Endothelial cell (in vitro differentiated cells): ENCODE results near the gene TMPRSS13. TPM values are rescaled to one million over a fixed set of nuclear protein-coding genes. Genes with fewer than 3 reads are reported as not detected.

Experiments
- DNase-seq: peaks from one replicate; pipeline ENCODE4 v3.0.0; 2021; ENCODE audit warnings: low spot score
- H3K27ac Mint-ChIP-seq: one replicate; pipeline ENCODE4 v1.8.0; 2021; ENCODE audit warnings: mixed read lengths, inconsistent platforms; ENCODE audit not compliant: unreplicated experiment
- H3K27me3 Mint-ChIP-seq: one replicate; pipeline ENCODE4 v1.8.0; 2021; ENCODE audit warnings: mild to moderate bottlenecking, moderate library complexity, mixed read lengths, inconsistent platforms; ENCODE audit not compliant: unreplicated experiment
- H3K36me3 Mint-ChIP-seq: one replicate; pipeline ENCODE4 v1.8.0; 2021; ENCODE audit warnings: mild to moderate bottlenecking, low read depth, mixed read lengths, inconsistent platforms; ENCODE audit not compliant: unreplicated experiment
- H3K4me1 Mint-ChIP-seq: one replicate; pipeline ENCODE4 v1.8.0; 2021; ENCODE audit warnings: mild to moderate bottlenecking, mixed read lengths, inconsistent platforms; ENCODE audit not compliant: unreplicated experiment
- H3K4me3 Mint-ChIP-seq: one replicate; pipeline ENCODE4 v1.8.0; 2021; ENCODE audit warnings: mild to moderate bottlenecking, mixed read lengths, inconsistent platforms; ENCODE audit not compliant: unreplicated experiment
- H3K9me3 Mint-ChIP-seq: one replicate; pipeline ENCODE4 v1.8.0; 2021; ENCODE audit warnings: mixed read lengths, inconsistent platforms; ENCODE audit not compliant: unreplicated experiment
- total RNA-seq: library from RNA; stranded (reverse); fragmentation: NEBNext Ultra II Directional; extraction: Animal tissue kit (Norgen Biotek cat#: 25700); gene quantifications from one replicate; pipeline ENCODE4 v1.2.1, GENCODE V29; 2021; ENCODE audit not compliant: unreplicated experiment
- TF ChIP-seq, protein P1 (sequence below): fragments of 200-600 bp; sonication (generic); IDR thresholded peaks from one replicate; pipeline ENCODE4 v1.5.0; 2021; ENCODE audit warnings: antibody characterized with exemption; ENCODE audit not compliant: unreplicated experiment

Gene TMPRSS13
- total RNA-seq, 1 donor from 2014 or later, result 1.8 TPM

DNA sequence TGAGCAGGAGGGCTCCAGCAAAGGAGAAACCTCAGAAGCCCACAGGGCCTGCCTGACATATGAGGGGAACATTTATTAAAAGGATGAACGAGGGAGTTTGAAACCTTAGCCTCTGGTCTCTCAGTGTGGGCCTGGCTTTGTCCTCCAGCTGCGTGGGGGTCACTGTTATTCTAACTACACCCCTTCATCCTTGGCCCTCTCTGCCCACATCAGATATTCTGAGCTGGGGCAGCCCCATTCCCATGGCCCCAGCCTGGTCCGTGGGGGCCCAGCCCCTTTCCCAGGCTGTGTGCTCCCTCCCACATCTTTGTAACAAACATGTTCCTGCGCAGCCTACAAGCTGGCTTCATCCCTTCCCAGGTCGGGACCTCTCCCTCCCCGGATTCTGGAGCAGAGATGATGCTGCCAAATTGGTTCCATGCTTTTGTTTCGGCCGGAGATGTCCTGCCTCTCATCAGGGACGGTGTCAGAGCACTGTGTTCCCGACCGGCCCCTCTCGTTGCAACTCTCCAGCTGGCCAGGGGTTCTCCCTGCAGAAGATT, 56.7 kb downstream of the TMPRSS13 start:
- H3K4me1 Mint-ChIP-seq, result peaks cover 28% of the 10 kb centered on the region
- no peaks in the 10 kb centered on the region for H3K36me3 Mint-ChIP-seq
- H3K9me3 Mint-ChIP-seq, result no peaks in the 10 kb centered on the region
- no peak overlapping the region for H3K4me3 Mint-ChIP-seq
- peaks cover 15% of the 10 kb centered on the region for H3K27me3 Mint-ChIP-seq
- TF ChIP-seq, protein P1, sequence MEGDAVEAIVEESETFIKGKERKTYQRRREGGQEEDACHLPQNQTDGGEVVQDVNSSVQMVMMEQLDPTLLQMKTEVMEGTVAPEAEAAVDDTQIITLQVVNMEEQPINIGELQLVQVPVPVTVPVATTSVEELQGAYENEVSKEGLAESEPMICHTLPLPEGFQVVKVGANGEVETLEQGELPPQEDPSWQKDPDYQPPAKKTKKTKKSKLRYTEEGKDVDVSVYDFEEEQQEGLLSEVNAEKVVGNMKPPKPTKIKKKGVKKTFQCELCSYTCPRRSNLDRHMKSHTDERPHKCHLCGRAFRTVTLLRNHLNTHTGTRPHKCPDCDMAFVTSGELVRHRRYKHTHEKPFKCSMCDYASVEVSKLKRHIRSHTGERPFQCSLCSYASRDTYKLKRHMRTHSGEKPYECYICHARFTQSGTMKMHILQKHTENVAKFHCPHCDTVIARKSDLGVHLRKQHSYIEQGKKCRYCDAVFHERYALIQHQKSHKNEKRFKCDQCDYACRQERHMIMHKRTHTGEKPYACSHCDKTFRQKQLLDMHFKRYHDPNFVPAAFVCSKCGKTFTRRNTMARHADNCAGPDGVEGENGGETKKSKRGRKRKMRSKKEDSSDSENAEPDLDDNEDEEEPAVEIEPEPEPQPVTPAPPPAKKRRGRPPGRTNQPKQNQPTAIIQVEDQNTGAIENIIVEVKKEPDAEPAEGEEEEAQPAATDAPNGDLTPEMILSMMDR, result no peak
- H3K27ac Mint-ChIP-seq, result no peak overlapping the region
- no peak for DNase-seq

DNA sequence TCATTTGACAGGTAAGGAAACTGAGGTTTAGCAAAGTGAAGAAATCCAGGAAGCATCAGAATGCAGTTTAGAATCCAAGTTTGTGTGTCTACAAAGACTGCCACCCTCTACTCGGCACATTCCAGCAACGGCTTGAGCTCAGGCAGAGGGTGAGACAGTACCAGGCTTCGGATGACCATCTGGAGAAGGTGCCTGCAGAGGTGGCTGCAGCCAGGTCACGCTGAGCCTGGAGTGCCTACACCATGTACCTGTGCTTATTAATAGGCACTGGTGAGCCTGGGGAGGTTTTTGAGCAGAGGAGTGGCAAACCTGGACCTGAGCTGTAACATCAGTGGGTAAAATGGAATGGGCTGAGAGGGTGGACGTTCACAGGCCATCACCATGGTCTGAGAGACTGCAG, 57.4 kb downstream of the TMPRSS13 start:
- Mint-ChIP-seq H3K36me3 (no peaks in the 10 kb centered on the region), H3K27ac (no peak overlapping the region), H3K27me3 (peaks cover 13% of the 10 kb centered on the region), H3K4me3 (no peak overlapping the region), H3K4me1 (peaks cover 21% of the 10 kb centered on the region), H3K9me3 (no peaks in the 10 kb centered on the region)
- no peak for DNase-seq
- TF ChIP-seq, protein P1, result no peak

DNA sequence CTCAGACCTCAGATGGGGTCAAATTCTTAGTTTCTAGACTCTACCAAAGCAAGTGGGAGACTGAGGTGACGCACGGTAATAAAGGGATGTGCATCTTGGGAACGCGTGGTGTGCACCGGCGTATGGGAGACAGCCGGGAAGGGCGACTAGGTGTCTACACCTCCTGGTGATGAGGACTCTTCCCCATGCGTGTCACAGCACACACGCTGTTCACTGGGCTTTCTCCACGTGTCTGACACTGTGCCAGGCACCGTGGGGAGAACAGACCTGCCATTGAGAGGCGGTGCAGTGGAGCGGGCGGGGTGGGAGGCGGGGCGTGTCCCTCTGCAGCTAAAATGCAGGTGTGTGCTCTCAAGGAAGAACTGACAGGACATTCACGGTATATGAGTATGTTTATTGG, 58.0 kb downstream of the TMPRSS13 start:
- Mint-ChIP-seq H3K4me1 (peaks cover 18% of the 10 kb centered on the region), H3K27ac (no peak overlapping the region), H3K9me3 (no peaks in the 10 kb centered on the region), H3K27me3 (peaks cover 10% of the 10 kb centered on the region), H3K36me3 (no peaks in the 10 kb centered on the region), H3K4me3 (no peak overlapping the region)
- TF ChIP-seq, protein P1, result no peak
- no peak for DNase-seq

DNA sequence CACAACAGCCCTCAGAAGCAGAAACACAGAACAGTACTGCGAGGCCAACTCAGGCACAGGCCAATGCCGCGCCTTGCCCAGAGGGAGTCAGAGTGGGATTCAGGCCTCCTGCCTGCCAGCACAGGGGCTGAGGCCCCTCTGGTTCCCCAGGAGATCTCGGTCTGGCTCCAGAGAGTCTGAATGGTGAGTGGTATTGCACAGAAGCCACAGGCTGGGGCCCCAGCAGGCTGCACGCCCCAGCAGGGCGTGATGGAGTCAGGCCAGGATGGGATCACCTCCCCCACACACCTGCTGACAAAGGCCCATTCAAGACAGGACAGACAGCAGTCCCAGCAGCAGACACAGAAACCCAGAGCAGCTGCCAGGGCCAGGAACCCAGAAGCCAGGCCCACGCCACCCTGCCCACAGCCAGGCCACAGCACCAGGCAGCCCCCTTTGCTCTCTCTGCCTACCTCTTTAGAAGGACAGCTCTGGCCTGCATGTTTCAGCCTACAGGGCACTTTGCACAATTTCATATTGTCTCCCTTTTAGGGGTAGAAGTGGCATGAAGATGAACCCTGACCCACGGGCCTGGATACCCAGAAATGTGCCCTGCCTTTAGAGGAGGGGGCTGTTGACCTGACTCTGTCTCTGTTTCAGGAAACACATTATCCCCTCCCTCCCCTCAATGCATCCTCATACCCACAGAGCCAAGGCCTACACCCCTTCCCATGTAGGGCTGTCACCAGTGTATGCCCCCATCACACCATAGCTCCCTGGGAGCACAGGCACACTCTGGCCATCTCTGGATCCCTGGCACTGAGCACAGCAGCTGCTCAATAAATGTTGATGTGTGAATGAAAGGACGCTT, 58.9 kb downstream of the TMPRSS13 start:
- no peak overlapping the region for H3K4me3 Mint-ChIP-seq
- DNase-seq, result no peak
- H3K27ac Mint-ChIP-seq, result no peak overlapping the region
- H3K9me3 Mint-ChIP-seq, result no peaks in the 10 kb centered on the region
- TF ChIP-seq, protein P1, result no peak
- no peaks in the 10 kb centered on the region for H3K36me3 Mint-ChIP-seq
- H3K4me1 Mint-ChIP-seq, result peaks cover 12% of the 10 kb centered on the region
- peaks cover 8% of the 10 kb centered on the region for H3K27me3 Mint-ChIP-seq

DNA sequence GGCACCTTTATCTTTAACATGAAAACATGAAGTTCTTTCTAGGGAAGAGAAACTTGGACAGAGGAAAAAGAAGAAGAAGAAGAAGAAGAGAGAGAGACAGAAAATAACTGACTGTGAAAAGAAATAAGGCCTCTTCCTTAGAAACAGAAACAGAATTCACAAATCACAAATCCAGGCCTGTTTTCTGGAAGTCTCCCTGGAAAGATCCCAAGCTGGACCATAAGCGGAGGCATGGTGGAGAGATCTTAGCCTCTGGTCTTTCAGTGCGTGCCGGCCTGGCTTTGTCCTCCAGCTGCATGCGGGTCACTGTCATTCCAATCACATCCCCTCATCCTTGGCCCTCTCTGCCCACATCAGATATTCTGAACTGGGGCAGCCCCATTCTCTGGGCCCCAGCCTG, 59.6 kb downstream of the TMPRSS13 start:
- TF ChIP-seq, protein P1, result no peak
- H3K27me3 Mint-ChIP-seq, result peaks cover 5% of the 10 kb centered on the region
- H3K36me3 Mint-ChIP-seq, result no peaks in the 10 kb centered on the region
- H3K4me1 Mint-ChIP-seq, result peaks cover 7% of the 10 kb centered on the region
- DNase-seq, result no peak
- no peak overlapping the region for H3K27ac Mint-ChIP-seq
- no peak overlapping the region for H3K4me3 Mint-ChIP-seq
- H3K9me3 Mint-ChIP-seq, result no peaks in the 10 kb centered on the region
